ENCODE data around the gene PRRX2. TPM values are rescaled to one million over a fixed set of nuclear protein-coding genes. Genes with fewer than 3 reads are reported as not detected.

Gene PRRX2
- total RNA-seq, 6 donors from 2014 or later, result 0.61 to 5.8 (median 1.3) TPM; not detected in 3

GRCh38 chr9:129737479-129738274, 72.2 kb downstream of the PRRX2 start:
- H3K27me3 ChIP-seq, result no peaks in the 10 kb centered on the region
- ATAC-seq (ENCODE audit: low FRiP score in 2 of 2) (peak; percentile 91 to 96), DNase-seq (peak; percentile 87 to 92)
- 4 to 27% methylated on average over 4 to 25 of the region's 48 CpGs for WGBS, 2 donors
- peak overlapping the region; percentile 25 to 74 (median 56) for H3K4me3 ChIP-seq
- no peaks in the 10 kb centered on the region for H3K9me3 ChIP-seq
- H3K36me3 ChIP-seq, result no peaks in the 10 kb centered on the region
- peaks cover 4 to 9% (median 5%) of the 10 kb centered on the region in 4 donors for H3K4me1 ChIP-seq
- peak overlapping the region; percentile 50 to 80 (median 65) for H3K27ac ChIP-seq
- TF ChIP-seq EP300 (IDR thresholded peaks at IDR 0.05) (no peak), POLR2AphosphoS5 (IDR thresholded peaks at IDR 0.05) (no peak), CTCF (IDR thresholded peaks at IDR 0.05) (peak; percentile 96 to 98 (median 97)), POLR2A (IDR thresholded peaks at IDR 0.05) (peak in 2 of 4 donors; percentile 19 to 35)

GRCh38 chr9:129739432-129739831, 74.0 kb downstream of the PRRX2 start:
- Histone ChIP-seq H3K36me3 (no peaks in the 10 kb centered on the region), H3K4me1 (peaks cover 4 to 9% (median 5%) of the 10 kb centered on the region in 4 donors), H3K4me3 (no peak overlapping the region), H3K27me3 (no peaks in the 10 kb centered on the region), H3K9me3 (no peaks in the 10 kb centered on the region), H3K27ac (no peak overlapping the region)
- ATAC-seq (ENCODE audit: low FRiP score in 2 of 2), result no peak
- TF ChIP-seq EP300 (IDR thresholded peaks at IDR 0.05) (no peak), POLR2AphosphoS5 (IDR thresholded peaks at IDR 0.05) (no peak), POLR2A (IDR thresholded peaks at IDR 0.05) (no peak), CTCF (IDR thresholded peaks at IDR 0.05) (no peak)
- WGBS, 2 donors, result 93 to 94% methylated on average over 7 to 16 of the region's 16 CpGs
- no peak for DNase-seq

DNA sequence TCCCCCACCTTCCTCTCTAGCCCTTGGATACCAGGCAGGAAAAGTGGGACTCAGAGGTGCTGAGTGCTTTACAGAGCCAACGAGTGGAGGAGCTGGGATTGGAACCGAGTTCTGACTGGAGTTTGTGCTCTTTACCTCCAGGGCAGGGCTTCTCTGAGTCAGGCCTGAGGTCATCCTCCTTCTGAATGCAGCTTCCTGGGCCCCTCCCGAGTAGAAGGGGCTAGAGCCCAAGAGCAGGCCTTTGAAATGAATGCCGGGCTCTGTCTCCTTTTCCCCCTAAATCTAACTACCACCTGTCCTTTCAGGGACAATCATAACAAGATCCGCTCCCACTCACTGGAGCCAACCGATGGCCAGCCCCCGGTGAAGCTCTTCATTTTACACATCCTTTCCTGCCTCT, 74.7 kb downstream of the PRRX2 start:
- no peaks in the 10 kb centered on the region for H3K9me3 ChIP-seq
- no peak overlapping the region for H3K27ac ChIP-seq
- no peaks in the 10 kb centered on the region for H3K36me3 ChIP-seq
- no peak for ATAC-seq (ENCODE audit: low FRiP score in 2 of 2)
- H3K4me1 ChIP-seq, result peaks cover 4 to 9% (median 5%) of the 10 kb centered on the region in 4 donors
- no peak for DNase-seq
- H3K27me3 ChIP-seq, result no peaks in the 10 kb centered on the region
- WGBS, 2 donors, result 80 to 84% methylated on average over 7 of the region's 7 CpGs
- TF ChIP-seq POLR2A (IDR thresholded peaks at IDR 0.05) (no peak), CTCF (IDR thresholded peaks at IDR 0.05) (no peak), POLR2AphosphoS5 (IDR thresholded peaks at IDR 0.05) (no peak), EP300 (IDR thresholded peaks at IDR 0.05) (no peak)
- no peak overlapping the region for H3K4me3 ChIP-seq

DNA sequence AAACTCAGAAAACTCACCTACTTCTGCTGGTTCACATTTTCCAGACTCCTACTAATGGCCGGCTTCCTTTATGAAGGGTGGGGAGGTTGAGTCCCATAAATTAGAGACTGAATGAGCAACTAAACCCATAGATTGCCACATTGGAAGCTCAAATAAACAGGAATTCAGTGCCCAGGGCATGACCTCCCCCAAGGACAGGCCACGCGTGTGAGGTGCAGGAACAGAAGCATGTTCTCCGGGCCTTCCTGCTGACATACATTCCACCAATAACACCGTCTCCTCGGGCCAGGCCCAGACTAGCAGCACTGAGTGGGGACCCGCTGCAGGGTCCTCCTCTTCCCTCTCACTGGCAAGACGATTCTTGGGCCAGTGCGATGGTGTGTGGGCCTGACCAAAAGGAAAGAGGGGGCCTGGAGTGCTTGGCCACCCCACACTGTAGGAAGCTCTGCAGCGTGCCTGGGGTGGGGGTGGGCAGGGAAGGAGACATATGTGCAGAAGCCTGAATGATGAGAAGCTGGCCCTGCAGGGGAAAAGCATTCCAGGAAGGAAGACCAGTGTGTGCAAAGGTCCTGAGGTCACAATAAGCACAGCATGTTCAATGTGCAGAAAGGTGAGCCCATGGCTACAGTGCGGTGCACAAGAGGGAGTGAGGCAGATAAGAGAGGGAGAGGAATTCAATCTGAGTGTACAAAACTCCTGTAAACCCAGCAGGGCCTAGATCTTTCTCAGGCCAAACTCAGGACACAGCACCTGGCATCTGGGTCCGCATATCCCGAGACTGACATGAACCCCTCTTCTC, 75.4 kb downstream of the PRRX2 start:
- ATAC-seq (ENCODE audit: low FRiP score in 2 of 2) (no peak), DNase-seq (no peak)
- TF ChIP-seq POLR2AphosphoS5 (IDR thresholded peaks at IDR 0.05) (no peak), POLR2A (IDR thresholded peaks at IDR 0.05) (no peak)
- H3K4me1 ChIP-seq, result peaks cover 4 to 9% (median 5%) of the 10 kb centered on the region in 4 donors
- H3K9me3 ChIP-seq, result no peaks in the 10 kb centered on the region
- no peaks in the 10 kb centered on the region for H3K27me3 ChIP-seq
- no peaks in the 10 kb centered on the region for H3K36me3 ChIP-seq
- WGBS, 2 donors, result 83 to 90% methylated on average over 11 to 13 of the region's 13 CpGs
- no peak overlapping the region for H3K4me3 ChIP-seq
- no peak overlapping the region for H3K27ac ChIP-seq

- no peaks in the 10 kb centered on the region for H3K36me3 ChIP-seq
- H3K4me1 ChIP-seq, result no peaks in the 10 kb centered on the region
- H3K9me3 ChIP-seq, result no peaks in the 10 kb centered on the region
- DNase-seq (no peak), ATAC-seq (ENCODE audit: low FRiP score in 2 of 2) (no peak)
- TF ChIP-seq POLR2A (IDR thresholded peaks at IDR 0.05) (no peak), EP300 (IDR thresholded peaks at IDR 0.05) (no peak), POLR2AphosphoS5 (IDR thresholded peaks at IDR 0.05) (no peak), CTCF (IDR thresholded peaks at IDR 0.05) (no peak)
- WGBS, 2 donors, result 84 to 90% methylated on average over 7 of the region's 7 CpGs
- no peak overlapping the region for H3K4me3 ChIP-seq
- H3K27me3 ChIP-seq, result no peaks in the 10 kb centered on the region
- no peak overlapping the region for H3K27ac ChIP-seq
Measured at GRCh38 chr9:129745200-129745599, 79.8 kb downstream of the PRRX2 start.

Measured in upper lobe of left lung (tissue), 6 donors.